SK-MEL-5 (cell line): ENCODE data around the gene TUBB2B. TPM values are rescaled to one million over a fixed set of nuclear protein-coding genes. Genes with fewer than 3 reads are reported as not detected.
A peak's percentile ranks its signal among the peaks of the same experiment; 100 is the strongest.
"Not testable (repeated sequence)": the region's sequence is repeated elsewhere in the genome, so short reads cannot be mapped to it uniquely, and the experiment has no call there.

Experiments
- DNase-seq: peaks from one replicate; pipeline ENCODE4 v3.0.0-alpha.2; 2016; ENCODE audit warnings: low read depth, low spot score
- in situ Hi-C: cut with HindIII; loops from 2 replicates; pipeline ENCODE4 v1.10.0; 2016; ENCODE audit warnings: low sequenced_read_pairs, high pct_unique_total_duplicates, low pct_unique_long_range_greater_than_20kb
- total RNA-seq: library from RNA; depleted of rRNA; stranded (reverse); fragments of >200 nt; shearing (Covaris generic); gene quantifications from 2 replicates; pipeline ENCODE4 v1.2.3, GENCODE V29; 2014

TUBB2B gene
- total RNA-seq, 1 experiment from 2014 or later = 28.6 TPM

- DNase-seq, in situ Hi-C loops: not testable (repeated sequence)
These were observed 14.3 kb upstream of the TUBB2B start for GRCh38 chr6:3241745-3242144.

GRCh38 chr6:3240595-3240994 lies 13.1 kb upstream of the TUBB2B start:
- in situ Hi-C loops = no loop called here
- DNase-seq = no peak

DNA sequence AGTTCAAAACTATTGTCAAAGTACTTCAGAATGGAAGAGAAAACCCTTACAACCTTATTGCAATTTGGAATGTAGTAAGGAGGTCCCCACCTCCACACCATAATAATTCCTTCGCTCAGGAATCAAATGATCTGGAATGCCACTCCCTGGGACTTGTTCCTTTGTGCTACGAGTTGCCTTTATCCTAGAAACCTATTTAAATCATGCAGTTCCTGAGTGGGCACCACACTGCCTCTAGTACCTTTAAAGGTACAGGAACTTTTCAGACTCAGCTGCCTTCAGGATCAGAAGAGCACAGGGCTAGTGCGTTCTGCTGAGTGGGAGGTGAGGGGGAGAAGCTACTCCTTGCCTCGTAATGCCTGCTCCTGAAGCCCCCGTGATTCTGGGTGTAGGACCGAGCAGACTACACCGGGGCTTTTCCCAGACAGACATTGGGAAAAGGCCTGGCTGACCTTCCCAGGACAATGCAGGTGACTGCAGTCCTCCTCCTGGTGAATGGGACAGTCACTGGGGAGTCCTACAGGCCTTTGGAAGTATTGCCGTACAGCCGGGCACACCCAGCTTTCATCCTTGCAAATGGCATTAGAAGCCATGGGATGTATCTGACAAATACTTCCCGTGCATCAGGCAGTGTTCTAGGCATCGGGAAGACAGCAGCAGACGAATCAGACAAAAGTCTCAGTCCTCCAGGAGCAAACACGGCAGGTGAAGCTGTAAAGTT lies 11.8 kb upstream of the TUBB2B start:
- in situ Hi-C loops = no loop called here
- DNase-seq = peak; percentile 51

- in situ Hi-C loops = no loop called here
- DNase-seq = no peak
These were observed 10.6 kb upstream of the TUBB2B start for GRCh38 chr6:3237761-3238662.

- in situ Hi-C loops = no loop called here
- no peak for DNase-seq
These were observed 8.6 kb upstream of the TUBB2B start for GRCh38 chr6:3236005-3236404.

DNA sequence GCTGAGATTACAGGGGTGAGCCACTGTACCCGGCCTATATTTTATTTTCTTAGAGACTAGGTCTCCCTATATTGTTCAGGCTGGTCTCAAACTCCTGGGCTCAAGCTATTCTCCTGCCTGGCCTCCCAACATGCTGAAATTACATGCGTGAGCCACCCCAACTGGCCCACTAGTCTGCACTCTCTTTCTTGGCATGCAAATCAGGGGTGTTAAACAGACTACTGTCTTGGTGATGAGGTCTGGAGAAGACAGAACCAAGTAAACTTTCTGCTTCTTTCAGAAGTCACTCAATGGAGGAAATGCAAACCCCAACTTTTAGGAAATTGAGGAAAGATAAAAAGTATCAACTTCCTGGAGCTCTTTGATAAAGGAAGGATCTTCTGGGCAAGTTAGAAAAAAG lies 8.0 kb upstream of the TUBB2B start:
- DNase-seq = no peak
- in situ Hi-C loops = no loop called here

DNA sequence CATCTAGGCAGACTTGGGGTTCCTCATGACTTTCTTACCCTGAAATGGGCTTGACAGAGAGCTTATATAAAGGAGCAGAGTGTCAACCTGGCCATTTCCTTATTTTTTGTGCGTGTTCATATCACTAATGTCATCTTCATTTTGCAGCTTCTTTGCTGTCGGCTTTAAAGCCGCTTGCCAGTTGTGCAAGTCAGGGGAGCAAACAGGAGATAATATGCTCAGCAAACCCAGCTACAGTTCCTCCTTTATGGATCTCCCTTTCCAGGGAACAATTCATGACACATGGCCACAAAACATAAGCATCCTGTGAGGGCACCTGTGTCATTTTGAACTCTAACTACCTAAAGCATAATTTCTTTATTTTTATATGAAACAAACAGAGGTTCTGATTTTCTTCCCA lies 6.5 kb upstream of the TUBB2B start:
- in situ Hi-C loops = no loop called here
- DNase-seq = no peak

DNA sequence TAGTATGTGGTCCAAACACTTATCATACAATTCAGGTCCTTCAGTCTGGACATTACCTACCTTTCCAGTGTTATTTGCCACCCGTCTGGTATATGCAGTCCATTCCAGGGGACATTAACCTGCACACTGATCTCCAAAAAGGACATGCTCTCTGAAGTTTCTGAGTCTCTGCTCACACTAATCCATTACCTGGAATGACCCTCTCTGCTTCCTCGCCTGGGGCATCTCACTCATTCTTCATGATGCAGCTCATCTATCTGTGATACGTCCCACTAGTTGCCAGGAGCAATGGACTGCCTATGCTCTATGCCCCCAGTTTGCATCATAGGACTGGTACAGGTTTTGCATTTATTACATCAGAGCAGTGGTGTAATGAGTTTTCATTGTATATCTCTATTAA lies 5.9 kb upstream of the TUBB2B start:
- no peak for DNase-seq
- in situ Hi-C loops = no loop called here

- no peak for DNase-seq
These were observed 4.8 kb upstream of the TUBB2B start for GRCh38 chr6:3232017-3232945.

DNA sequence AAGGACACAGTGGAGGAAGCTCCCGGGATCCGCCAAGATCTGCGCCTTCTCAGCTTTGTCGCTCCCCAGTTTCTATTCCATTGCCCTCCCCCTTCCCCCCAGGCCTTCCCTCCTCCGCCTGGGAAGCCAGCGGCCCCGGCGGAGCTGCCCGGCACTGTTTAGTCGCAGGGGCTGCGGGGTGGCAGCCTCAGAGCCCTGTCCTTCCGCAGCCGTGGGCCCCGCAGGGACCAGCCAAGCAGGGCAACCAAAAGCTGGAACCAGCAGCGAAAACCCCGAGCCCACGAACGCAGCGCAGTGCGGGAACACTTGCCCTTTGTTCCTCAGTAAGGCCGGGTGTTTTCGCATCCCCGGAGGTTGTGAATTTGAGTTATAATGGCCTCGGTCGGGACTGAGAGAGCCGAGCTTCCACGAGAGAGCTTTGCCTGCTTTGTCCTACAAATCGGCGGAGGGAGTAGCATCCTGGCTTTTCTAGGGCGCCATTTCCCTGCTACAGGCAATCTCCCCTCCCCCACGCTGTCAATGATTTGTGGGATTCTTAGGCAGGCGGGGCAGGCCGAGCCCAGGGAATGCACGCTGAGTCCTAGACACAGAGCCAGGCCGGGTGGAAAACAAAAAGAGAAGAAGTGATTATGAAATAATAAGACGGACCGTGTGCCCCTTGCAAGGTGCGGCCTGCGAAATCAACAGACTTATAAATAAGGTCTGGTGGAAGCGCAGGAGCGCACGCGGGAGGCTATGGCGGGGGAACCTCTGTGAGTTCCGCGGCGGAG lies 4.0 kb upstream of the TUBB2B start:
- in situ Hi-C loops = no loop called here
- peak; percentile 86 for DNase-seq

More at GRCh38 chr6:3232017-3232945, 4.8 kb upstream of the TUBB2B start:
- in situ Hi-C loops = no loop called here

DNA sequence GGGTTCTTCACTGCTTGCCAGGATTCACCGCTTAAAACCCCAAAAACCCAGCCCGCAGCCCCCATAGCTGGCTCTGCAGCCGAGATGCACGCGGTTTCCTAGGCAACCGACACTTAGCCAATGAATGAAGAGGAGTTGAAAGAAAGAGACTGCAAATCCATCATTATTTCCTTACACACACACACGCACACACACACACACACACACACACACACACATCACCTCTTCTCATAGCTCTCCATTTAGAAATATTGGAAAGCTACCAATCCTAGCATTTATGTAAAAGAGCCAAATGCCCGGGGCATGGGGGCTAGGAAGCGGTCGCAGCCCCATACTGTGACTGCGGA lies 3.4 kb upstream of the TUBB2B start:
- DNase-seq = peak; percentile 74
- in situ Hi-C loops = no loop called here

GRCh38 chr6:3230256-3230882 lies 2.9 kb upstream of the TUBB2B start:
- in situ Hi-C loops = no loop called here
- no peak for DNase-seq

DNA sequence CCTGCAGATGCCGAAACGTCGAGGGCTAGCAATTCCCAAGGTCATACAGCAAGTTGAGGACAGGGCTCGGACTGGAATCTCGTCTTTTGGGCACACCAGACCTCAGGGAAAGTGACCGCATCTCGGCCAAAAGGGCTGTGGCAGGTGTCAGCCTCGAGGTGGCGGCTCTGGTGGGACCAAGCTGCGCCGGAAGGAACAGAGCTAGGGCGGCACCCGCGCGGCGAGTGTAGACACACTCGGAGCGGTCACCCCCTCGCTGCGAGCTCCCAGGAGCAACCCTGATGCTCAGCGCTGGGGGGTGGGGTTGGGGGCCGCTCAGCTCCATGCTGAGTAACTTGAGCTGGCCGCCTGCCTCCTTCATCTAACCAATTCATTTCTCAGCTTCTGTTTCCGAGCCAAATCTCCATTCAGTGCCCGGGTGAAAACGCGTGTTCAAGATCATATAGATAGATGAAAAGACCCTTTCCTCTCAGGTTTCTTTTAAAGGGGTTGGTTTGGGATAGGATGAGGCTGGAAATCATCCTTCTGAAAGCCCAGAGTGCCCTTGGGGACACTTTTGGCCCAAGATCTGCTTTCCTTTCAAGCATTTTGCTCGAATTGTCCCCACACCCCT lies 2.2 kb upstream of the TUBB2B start:
- no peak for DNase-seq
- in situ Hi-C loops = no loop called here

DNA sequence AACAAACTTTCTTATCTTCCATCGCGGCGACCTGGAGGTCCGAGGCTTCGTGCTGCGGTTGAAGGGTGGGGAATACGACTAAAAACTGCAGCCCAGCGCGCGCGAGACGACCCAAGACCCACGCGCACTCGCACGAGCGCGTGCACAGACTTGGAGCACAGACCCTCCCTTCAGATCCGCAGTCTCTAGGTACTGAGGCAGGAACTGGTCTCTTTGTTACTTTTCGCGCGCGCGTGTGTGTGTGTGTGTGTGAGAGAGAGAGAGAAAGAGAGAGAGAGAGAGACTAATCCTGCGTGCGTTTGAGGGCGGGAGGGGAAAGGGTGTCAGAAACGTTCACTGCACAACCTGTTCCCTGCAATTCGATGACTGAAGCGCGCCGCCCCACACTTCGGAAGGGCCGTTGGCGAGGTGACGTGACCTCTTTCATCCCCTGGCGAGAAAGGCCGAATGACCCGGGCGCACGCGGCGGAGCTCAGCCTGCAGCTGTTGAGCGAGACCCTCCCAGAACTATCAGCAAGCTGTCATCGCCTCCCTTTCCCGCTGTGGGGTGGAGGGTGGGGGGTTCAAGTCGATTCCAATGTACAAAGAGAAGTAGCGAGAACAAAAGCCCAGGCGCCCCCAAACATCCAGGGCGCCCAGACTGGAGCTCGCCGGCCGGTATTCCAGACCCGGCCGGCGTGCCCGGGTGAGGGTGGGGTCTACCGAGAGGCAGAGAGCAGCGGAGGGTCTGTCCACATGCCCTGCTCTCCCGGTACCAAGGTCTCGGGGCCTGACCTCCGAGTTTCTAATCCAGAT lies 1.5 kb upstream of the TUBB2B start:
- no peak for DNase-seq
- in situ Hi-C loops = no loop called here

DNA sequence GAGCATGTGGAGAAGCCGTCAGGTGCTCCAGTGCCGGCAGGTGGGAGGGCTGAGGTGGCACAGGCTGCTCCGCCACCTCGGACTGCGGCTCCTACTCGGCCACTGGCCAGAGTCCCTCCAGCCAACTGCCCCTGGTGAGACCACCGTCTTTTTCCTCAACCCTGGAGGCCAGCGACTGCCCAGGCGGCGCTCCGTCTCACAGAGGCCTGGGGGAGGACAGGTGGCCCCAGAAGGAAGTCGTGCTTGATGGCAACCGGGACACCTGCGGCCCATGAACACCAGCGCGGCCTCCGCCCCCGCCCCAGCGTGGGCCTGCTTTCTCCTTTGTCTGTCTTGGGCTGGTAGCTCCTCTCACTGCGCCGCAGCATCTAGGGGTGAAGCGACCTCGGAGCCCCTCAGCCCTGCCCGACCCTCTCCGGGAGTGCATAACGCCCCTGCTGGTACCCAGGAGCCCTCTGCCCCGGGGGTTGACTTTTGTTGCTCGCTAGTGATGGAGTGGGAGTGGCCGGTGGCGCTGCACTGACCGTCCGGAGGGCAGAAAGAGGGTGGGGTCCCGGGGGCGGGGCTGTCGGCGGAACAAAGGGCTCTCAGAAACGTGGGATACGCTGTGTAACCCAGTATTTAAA lies 706 bp upstream of the TUBB2B start:
- in situ Hi-C loops = no loop called here
- DNase-seq = no peak
